ENCODE results near the gene TNP2. TPM values are rescaled to one million over a fixed set of nuclear protein-coding genes. Genes with fewer than 3 reads are reported as not detected.

TNP2 gene
- total and polyA plus RNA-seq, 2 of the 4 experiments (the other 2 are of a cell fraction): not detected

GRCh38 chr16:11232852-11233726, 36.0 kb downstream of the TNP2 start:
- Histone ChIP-seq H3K27ac (ENCODE audit: insufficient read depth, low read length) (no peak overlapping the region), H4K20me1 (ENCODE audit: insufficient read depth, low read length) (no peaks in the 10 kb centered on the region), H3K27me3 (ENCODE audit: control insufficient read depth, insufficient read depth, low read length) (no peaks in the 10 kb centered on the region; the same call in 1 of the 2 replicates), H4K91ac (ENCODE audit: insufficient read depth, low read depth, low read length) (no peak overlapping the region), H3K23ac (ENCODE audit: low read depth, low read length) (no peak overlapping the region), H4K5ac (ENCODE audit: low read depth, low read length) (no peak overlapping the region), H2BK5ac (ENCODE audit: low read depth, low read length, poor library complexity, severe bottlenecking) (no peak overlapping the region), H2AK5ac (ENCODE audit: low read depth, low read length) (peak overlapping the region; percentile 54), H3K36me3 (ENCODE audit: control insufficient read depth, insufficient read depth, low read length) (no peaks in the 10 kb centered on the region), H2AK9ac (replicated peaks; ENCODE audit: low read depth, low read length, poor library complexity) (peak overlapping the region; percentile 65), H3K9me3 (ENCODE audit: control insufficient read depth, insufficient read depth, low read length) (no peaks in the 10 kb centered on the region), H2AFZ (replicated peaks; ENCODE audit: low read length, poor library complexity) (no peak overlapping the region), H2BK20ac (ENCODE audit: low read depth, low read length) (peak overlapping the region; percentile 6; the same call in 1 of the 2 replicates), H3K9ac (ENCODE audit: low read depth, low read length) (no peak overlapping the region), H3K56ac (ENCODE audit: extremely low read depth, insufficient read depth, low read length) (no peak overlapping the region), H3K14ac (replicated peaks; ENCODE audit: low read depth, low read length) (no peak overlapping the region; the same call in 1 of the 2 replicates), H3K4ac (ENCODE audit: low read depth, low read length) (no peak overlapping the region), H3K4me1 (ENCODE audit: control insufficient read depth, insufficient read depth, low read length) (peaks cover 2% of the 10 kb centered on the region; the same call in 1 of the 2 replicates), H2BK120ac (ENCODE audit: low read depth, low read length) (0 out of 2 replicates have a peak overlapping the region, but pooled peaks have one; percentile 23), H2BK15ac (ENCODE audit: low read depth, low read length) (no peak overlapping the region), H3K9me1 (ENCODE audit: insufficient read depth, low read length) (no peaks in the 10 kb centered on the region; the same call in 1 of the 2 replicates), H3K79me1 (ENCODE audit: low read depth in 1 of 2, low read length in 2 of 2) (no peaks in the 10 kb centered on the region), H3K4me3 (ENCODE audit: insufficient read depth, low read depth, low read length) (no peak overlapping the region), H3K4me2 (ENCODE audit: low read depth, low read length) (no peak overlapping the region), H4K8ac (ENCODE audit: low read depth in 2 of 2, low read length in 2 of 2) (no peak overlapping the region), H3K18ac (ENCODE audit: low read depth, low read length) (no peak overlapping the region)
- BruUV-seq (replicated peaks): no TSS peak
- ChIA-PET POLR2A (ENCODE audit: unreplicated experiment) (no interaction called here), CTCF (no interaction called here)
- intact Hi-C loops (cut with micrococcal nuclease): no loop called here
- no peak for ATAC-seq (ENCODE audit: low read depth)
- dilution Hi-C loops (cut with HindIII; ENCODE audit: low sequenced_read_pairs, unreplicated experiment): no loop called here
- in situ Hi-C loops (cut with MboI; ENCODE audit: low sequenced_read_pairs): no loop called here
- no peak for DNase-seq
- 84% methylated on average over 16 of the region's 35 CpGs; no CpG with 5 or more reads in 1 of the 2 experiments for WGBS, 2 experiments (ENCODE audit: extremely low coverage in 2 of 2, insufficient read length in 1 of 2)
- no peak for TF ChIP-seq MAFK (IDR thresholded peaks at IDR 0.05; ENCODE audit: low read depth, low read length)
- no peak for TF ChIP-seq MAZ (IDR thresholded peaks at IDR 0.05; ENCODE audit: borderline replicate concordance, low read depth, low read length)
- no peak for TF ChIP-seq USF2 (IDR thresholded peaks at IDR 0.05; ENCODE audit: low read depth, low read length)
- TF ChIP-seq CEBPB (IDR thresholded peaks at IDR 0.05; ENCODE audit: low read depth, low read length): no peak
- no peak for TF ChIP-seq BHLHE40 (IDR thresholded peaks at IDR 0.05; ENCODE audit: low read depth, low read length)
- TF ChIP-seq RFX5 (IDR thresholded peaks at IDR 0.05; ENCODE audit: low read depth, low read length): no peak
- TF ChIP-seq NFE2L2 (IDR thresholded peaks at IDR 0.05; ENCODE audit: low read depth, low read length): no peak
- no peak for TF ChIP-seq FOS (IDR thresholded peaks at IDR 0.05; ENCODE audit: low read depth, low read length)
- no peak for TF ChIP-seq ELK1 (IDR thresholded peaks at IDR 0.05; ENCODE audit: borderline replicate concordance, low read depth, low read length)
- TF ChIP-seq RCOR1 (IDR thresholded peaks at IDR 0.05; ENCODE audit: insufficient replicate concordance, low read length): no peak
- TF ChIP-seq MXI1 (IDR thresholded peaks at IDR 0.05; ENCODE audit: borderline replicate concordance, low read depth, low read length): no peak
- no peak for TF ChIP-seq SMC3 (IDR thresholded peaks at IDR 0.05; ENCODE audit: low read depth, low read length)
- no peak for TF ChIP-seq RAD21 (IDR thresholded peaks at IDR 0.05; ENCODE audit: low read length)
- no peak for TF ChIP-seq CHD1 (IDR thresholded peaks at IDR 0.05; ENCODE audit: low read depth, low read length)
- TF ChIP-seq POLR2A (IDR thresholded peaks at IDR 0.05; ENCODE audit: low read depth, low read length): no peak
